Measurements from ENCODE around the gene AKR1A1. TPM values are rescaled to one million over a fixed set of nuclear protein-coding genes. Genes with fewer than 3 reads are reported as not detected.

AKR1A1 gene
- total RNA-seq, 1 donor from 2014 or later: 154 TPM

DNA sequence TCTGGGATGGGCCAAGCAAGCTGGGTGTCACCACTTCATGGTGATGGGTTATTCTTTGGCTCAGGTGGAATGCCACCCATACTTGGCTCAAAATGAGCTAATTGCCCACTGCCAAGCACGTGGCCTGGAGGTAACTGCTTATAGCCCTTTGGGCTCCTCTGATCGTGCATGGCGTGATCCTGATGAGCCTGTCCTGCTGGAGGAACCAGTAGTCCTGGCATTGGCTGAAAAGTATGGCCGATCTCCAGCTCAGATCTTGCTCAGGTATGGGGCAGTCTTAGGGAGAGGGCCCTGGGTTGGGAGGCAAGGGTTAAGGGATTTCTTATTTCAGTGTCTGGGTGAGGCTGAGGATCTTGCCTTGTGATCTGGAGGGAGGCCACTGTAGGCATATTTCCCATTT, 17.8 kb downstream of the AKR1A1 start:
- Mint-ChIP-seq H3K4me3 (ENCODE audit: unreplicated experiment) (no peak overlapping the region), H3K27me3 (ENCODE audit: low read depth) (no peaks in the 10 kb centered on the region), H3K27ac (ENCODE audit: unreplicated experiment) (no peak overlapping the region), H3K4me1 (ENCODE audit: low read depth) (peaks cover 4% of the 10 kb centered on the region), H3K36me3 (ENCODE audit: low read depth) (peaks cover 29% of the 10 kb centered on the region), H3K9me3 (ENCODE audit: low read depth) (no peaks in the 10 kb centered on the region)
- TF ChIP-seq, protein P1, sequence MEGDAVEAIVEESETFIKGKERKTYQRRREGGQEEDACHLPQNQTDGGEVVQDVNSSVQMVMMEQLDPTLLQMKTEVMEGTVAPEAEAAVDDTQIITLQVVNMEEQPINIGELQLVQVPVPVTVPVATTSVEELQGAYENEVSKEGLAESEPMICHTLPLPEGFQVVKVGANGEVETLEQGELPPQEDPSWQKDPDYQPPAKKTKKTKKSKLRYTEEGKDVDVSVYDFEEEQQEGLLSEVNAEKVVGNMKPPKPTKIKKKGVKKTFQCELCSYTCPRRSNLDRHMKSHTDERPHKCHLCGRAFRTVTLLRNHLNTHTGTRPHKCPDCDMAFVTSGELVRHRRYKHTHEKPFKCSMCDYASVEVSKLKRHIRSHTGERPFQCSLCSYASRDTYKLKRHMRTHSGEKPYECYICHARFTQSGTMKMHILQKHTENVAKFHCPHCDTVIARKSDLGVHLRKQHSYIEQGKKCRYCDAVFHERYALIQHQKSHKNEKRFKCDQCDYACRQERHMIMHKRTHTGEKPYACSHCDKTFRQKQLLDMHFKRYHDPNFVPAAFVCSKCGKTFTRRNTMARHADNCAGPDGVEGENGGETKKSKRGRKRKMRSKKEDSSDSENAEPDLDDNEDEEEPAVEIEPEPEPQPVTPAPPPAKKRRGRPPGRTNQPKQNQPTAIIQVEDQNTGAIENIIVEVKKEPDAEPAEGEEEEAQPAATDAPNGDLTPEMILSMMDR (IDR thresholded peaks at IDR 0.05): no peak
- peak; percentile 38 for DNase-seq (ENCODE audit: low spot score)

DNA sequence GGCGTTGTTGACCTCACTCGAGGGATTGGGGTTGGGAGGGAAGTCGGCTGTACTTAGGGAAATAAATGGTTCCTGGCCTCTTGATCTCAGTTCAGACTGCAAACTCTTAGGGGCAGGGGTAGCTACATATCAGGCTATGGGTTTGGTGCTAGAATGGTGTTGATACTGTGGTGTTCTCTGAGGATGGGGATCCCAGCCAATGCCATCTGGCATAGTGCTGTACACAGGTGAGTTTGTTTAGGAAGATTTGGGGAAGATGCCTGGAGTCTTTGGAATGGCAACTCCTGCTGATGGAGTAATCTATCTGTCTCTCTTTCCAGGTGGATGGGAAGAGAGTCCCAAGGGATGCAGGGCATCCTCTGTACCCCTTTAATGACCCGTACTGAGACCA, 18.9 kb downstream of the AKR1A1 start:
- peaks cover 26% of the 10 kb centered on the region for H3K36me3 Mint-ChIP-seq (ENCODE audit: low read depth)
- TF ChIP-seq, protein P1 (IDR thresholded peaks at IDR 0.05): no peak
- H3K27ac Mint-ChIP-seq (ENCODE audit: unreplicated experiment): no peak overlapping the region
- H3K4me3 Mint-ChIP-seq (ENCODE audit: unreplicated experiment): no peak overlapping the region
- no peaks in the 10 kb centered on the region for H3K27me3 Mint-ChIP-seq (ENCODE audit: low read depth)
- no peaks in the 10 kb centered on the region for H3K9me3 Mint-ChIP-seq (ENCODE audit: low read depth)
- H3K4me1 Mint-ChIP-seq (ENCODE audit: low read depth): no peaks in the 10 kb centered on the region
- peak; percentile 2 for DNase-seq (ENCODE audit: low spot score)

DNA sequence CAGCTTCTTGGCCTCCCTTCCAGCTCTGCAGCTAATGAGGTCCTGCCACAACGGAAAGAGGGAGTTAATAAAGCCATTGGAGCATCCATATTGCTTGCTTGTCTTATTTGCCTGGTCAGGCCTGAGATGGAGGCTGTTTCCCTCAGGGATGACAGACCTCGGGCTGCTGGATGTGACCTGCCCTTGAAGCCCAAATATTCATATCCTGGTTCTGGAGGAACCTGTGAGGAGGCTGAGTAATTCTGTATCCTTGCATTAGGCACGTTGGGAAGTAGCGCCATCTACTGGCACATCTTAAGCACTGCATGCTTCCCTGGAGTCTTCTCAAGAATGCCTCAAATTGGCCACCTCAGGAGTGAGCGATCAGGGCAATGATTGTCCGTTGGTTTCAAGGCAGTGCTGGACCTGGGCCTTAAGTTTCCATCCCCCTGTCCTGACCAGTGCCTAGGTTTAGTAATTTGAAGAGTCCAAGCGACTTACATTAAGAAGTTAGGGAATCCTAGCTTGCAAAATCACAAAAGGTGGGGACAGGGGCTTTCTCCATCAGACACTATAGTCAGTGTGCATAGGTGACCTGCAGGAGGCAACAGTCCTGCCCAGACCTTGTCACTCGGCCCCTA, 19.4 kb downstream of the AKR1A1 start:
- TF ChIP-seq, protein P1 (IDR thresholded peaks at IDR 0.05): peak; percentile 97
- Mint-ChIP-seq H3K27me3 (ENCODE audit: low read depth) (no peaks in the 10 kb centered on the region), H3K36me3 (ENCODE audit: low read depth) (peaks cover 26% of the 10 kb centered on the region), H3K27ac (ENCODE audit: unreplicated experiment) (no peak overlapping the region), H3K4me1 (ENCODE audit: low read depth) (no peaks in the 10 kb centered on the region), H3K9me3 (ENCODE audit: low read depth) (no peaks in the 10 kb centered on the region), H3K4me3 (ENCODE audit: unreplicated experiment) (no peak overlapping the region)
- DNase-seq (ENCODE audit: low spot score): peak; percentile 41

DNA sequence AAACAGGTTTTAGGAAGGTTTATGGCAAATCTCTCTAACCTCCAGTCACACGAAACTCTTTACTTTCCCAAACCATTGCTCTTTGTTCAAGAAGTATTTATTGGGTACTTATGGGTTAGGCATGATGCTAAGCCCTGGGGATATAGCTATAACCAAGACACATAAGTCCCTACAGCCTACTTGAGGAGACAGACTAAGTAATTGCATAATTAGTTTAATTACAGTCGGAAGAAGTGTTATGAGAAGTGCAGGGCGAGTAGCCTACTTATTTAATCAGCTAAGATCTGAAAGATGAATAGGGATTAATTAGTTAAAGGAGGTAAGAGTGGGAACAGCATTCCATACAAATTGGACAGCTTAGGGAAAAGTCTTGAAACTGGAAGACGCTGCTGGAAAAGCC, 20.0 kb downstream of the AKR1A1 start:
- TF ChIP-seq, protein P1 (IDR thresholded peaks at IDR 0.05): no peak
- no peak for DNase-seq (ENCODE audit: low spot score)
- peaks cover 1% of the 10 kb centered on the region for H3K4me1 Mint-ChIP-seq (ENCODE audit: low read depth)
- H3K27ac Mint-ChIP-seq (ENCODE audit: unreplicated experiment): no peak overlapping the region
- H3K9me3 Mint-ChIP-seq (ENCODE audit: low read depth): no peaks in the 10 kb centered on the region
- no peak overlapping the region for H3K4me3 Mint-ChIP-seq (ENCODE audit: unreplicated experiment)
- H3K27me3 Mint-ChIP-seq (ENCODE audit: low read depth): no peaks in the 10 kb centered on the region
- peaks cover 26% of the 10 kb centered on the region for H3K36me3 Mint-ChIP-seq (ENCODE audit: low read depth)

DNA sequence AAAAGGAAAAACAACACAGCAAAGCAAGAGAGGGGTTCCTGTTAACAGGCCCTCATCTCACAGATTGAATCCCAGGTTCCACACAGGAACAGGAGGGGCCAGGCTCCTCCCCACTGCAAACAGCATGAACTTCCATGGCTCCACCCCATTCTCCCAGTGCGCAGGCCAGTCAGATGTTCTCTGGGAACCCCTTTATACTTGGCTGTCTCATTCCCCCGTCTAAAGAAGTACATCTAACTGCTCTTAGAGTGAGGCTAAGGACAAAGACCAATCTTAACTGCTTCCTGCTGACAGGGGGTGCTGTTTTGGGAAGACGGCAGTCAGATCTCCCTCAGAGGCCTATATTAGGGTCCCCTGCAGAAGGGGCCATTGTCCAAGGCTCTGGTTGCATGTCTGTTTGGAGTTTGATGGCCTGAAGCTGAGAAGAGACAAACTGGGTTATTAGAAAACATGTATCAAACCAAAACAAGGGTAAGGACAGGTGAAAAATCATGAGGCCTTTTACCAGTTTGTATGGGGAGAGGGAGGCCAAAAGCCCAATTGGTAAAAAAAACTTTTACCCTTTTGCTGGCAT, 22.7 kb downstream of the AKR1A1 start:
- peak; percentile 22 for DNase-seq (ENCODE audit: low spot score)
- no peaks in the 10 kb centered on the region for H3K27me3 Mint-ChIP-seq (ENCODE audit: low read depth)
- no peaks in the 10 kb centered on the region for H3K9me3 Mint-ChIP-seq (ENCODE audit: low read depth)
- H3K36me3 Mint-ChIP-seq (ENCODE audit: low read depth): peaks cover 12% of the 10 kb centered on the region
- TF ChIP-seq, protein P1 (IDR thresholded peaks at IDR 0.05): no peak
- peaks cover 2% of the 10 kb centered on the region for H3K4me1 Mint-ChIP-seq (ENCODE audit: low read depth)
- H3K27ac Mint-ChIP-seq (ENCODE audit: unreplicated experiment): no peak overlapping the region
- H3K4me3 Mint-ChIP-seq (ENCODE audit: unreplicated experiment): no peak overlapping the region
